GM06990 (cell line): Measurements from ENCODE around the gene EIF4B.
A peak's percentile ranks its signal among the peaks of the same experiment; 100 is the strongest.

ENCODE experiments used
- DNase-seq: peaks from one replicate; pipeline ENCODE4 v3.0.0-alpha.2; 2011; ENCODE audit not compliant: insufficient read length; ENCODE audit errors: extremely low read depth
- H3K27me3 ChIP-seq: replicated peaks from 2 replicates; pipeline ENCODE4 v1.6.0; 2011; ENCODE audit warnings: low read length; ENCODE audit not compliant: control insufficient read depth, insufficient read depth
- H3K36me3 ChIP-seq: 2 replicates; pipeline ENCODE4 v1.5.1; 2011; ENCODE audit warnings: low read length; ENCODE audit not compliant: control insufficient read depth, insufficient read depth
- H3K4me3 ChIP-seq: replicated peaks from 2 replicates; pipeline ENCODE4 v1.5.1; 2011; ENCODE audit warnings: low read depth, mild to moderate bottlenecking, control low read depth, low read length
- TF ChIP-seq, protein P1 (sequence below): IDR thresholded peaks from 2 replicates; pipeline ENCODE4 v1.5.1; 2011; ENCODE audit warnings: low read length, control low read depth, mild to moderate bottlenecking, inconsistent platforms; ENCODE audit not compliant: insufficient read depth, poor library complexity, severe bottlenecking

Gene EIF4B, protein sequence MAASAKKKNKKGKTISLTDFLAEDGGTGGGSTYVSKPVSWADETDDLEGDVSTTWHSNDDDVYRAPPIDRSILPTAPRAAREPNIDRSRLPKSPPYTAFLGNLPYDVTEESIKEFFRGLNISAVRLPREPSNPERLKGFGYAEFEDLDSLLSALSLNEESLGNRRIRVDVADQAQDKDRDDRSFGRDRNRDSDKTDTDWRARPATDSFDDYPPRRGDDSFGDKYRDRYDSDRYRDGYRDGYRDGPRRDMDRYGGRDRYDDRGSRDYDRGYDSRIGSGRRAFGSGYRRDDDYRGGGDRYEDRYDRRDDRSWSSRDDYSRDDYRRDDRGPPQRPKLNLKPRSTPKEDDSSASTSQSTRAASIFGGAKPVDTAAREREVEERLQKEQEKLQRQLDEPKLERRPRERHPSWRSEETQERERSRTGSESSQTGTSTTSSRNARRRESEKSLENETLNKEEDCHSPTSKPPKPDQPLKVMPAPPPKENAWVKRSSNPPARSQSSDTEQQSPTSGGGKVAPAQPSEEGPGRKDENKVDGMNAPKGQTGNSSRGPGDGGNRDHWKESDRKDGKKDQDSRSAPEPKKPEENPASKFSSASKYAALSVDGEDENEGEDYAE

DNA sequence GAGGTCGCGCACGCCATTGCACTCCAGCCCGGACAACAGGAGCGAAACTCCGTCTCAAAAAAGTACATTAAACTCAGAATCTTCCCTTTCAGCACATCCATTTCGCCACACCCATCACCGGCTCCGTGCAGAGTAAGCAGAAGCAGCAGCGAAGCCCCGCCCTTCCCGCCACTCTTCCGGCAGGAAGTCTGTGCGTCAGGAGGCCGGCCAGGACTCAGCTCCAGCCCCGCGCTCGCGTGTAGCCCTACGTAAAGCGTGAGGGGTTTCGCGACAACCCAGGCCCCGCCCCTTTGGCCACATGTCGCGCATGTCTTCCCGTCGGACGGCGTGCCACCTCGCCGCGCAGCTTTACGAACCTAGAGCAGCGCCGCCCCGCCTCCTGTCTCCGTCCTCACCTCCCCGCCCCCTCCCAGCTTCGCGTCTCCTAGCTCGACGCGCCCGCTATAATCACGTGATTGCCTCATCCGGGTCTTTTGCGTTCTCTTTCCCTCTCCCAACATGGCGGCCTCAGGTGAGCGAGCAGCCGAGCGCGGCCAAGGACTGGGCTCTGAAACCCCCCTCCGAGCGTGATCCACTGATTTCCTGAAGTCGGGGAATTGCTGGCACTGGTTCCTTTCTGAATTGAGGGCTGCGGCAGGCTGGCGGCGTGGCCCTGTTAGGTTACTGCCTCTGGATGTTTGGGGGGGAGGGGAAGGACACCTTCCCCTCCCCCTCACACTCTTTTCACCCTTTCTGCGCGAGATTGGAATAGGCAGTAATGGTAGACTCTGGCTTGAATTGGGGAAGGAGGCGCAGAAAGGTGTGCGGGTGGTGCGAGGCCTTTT lies at the start of gene EIF4B:
Gene EIF4B, plus strand, starts transcription at position 471 of the 824 bp plus-strand sequence. Its CDS starts 28 bp downstream, at position 499.
- peak; percentile 100 for DNase-seq
- Histone ChIP-seq H3K27me3 (no peaks in the 10 kb centered on the region), H3K36me3 (no peaks in the 10 kb centered on the region), H3K4me3 (peak within 1 kb of the TSS; percentile 100)
- TF ChIP-seq, protein P1, sequence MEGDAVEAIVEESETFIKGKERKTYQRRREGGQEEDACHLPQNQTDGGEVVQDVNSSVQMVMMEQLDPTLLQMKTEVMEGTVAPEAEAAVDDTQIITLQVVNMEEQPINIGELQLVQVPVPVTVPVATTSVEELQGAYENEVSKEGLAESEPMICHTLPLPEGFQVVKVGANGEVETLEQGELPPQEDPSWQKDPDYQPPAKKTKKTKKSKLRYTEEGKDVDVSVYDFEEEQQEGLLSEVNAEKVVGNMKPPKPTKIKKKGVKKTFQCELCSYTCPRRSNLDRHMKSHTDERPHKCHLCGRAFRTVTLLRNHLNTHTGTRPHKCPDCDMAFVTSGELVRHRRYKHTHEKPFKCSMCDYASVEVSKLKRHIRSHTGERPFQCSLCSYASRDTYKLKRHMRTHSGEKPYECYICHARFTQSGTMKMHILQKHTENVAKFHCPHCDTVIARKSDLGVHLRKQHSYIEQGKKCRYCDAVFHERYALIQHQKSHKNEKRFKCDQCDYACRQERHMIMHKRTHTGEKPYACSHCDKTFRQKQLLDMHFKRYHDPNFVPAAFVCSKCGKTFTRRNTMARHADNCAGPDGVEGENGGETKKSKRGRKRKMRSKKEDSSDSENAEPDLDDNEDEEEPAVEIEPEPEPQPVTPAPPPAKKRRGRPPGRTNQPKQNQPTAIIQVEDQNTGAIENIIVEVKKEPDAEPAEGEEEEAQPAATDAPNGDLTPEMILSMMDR: no peak

DNA sequence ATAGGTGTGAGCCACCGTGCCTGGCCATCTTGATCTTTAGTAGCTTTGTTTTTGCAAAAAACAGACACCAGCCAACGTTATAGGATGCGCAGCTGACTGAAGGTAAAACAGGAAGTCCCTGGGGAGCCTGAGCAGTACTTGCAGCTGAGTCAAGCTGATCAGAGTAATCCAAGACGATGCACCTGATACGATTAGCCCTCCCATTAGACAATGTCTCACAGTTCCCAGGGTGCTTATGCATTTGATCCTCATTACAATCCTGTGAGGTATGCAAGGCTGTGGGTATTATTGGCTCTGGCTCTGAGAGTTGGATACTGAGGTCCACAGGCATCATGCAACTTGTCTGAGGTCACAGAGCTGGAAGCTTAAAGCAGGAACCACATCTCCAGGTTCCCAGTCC lies 49.3 kb upstream of the EIF4B start:
- no peak overlapping the region for H3K4me3 ChIP-seq
- no peaks in the 10 kb centered on the region for H3K36me3 ChIP-seq
- no peak for DNase-seq
- TF ChIP-seq, protein P1: no peak
- no peaks in the 10 kb centered on the region for H3K27me3 ChIP-seq

DNA sequence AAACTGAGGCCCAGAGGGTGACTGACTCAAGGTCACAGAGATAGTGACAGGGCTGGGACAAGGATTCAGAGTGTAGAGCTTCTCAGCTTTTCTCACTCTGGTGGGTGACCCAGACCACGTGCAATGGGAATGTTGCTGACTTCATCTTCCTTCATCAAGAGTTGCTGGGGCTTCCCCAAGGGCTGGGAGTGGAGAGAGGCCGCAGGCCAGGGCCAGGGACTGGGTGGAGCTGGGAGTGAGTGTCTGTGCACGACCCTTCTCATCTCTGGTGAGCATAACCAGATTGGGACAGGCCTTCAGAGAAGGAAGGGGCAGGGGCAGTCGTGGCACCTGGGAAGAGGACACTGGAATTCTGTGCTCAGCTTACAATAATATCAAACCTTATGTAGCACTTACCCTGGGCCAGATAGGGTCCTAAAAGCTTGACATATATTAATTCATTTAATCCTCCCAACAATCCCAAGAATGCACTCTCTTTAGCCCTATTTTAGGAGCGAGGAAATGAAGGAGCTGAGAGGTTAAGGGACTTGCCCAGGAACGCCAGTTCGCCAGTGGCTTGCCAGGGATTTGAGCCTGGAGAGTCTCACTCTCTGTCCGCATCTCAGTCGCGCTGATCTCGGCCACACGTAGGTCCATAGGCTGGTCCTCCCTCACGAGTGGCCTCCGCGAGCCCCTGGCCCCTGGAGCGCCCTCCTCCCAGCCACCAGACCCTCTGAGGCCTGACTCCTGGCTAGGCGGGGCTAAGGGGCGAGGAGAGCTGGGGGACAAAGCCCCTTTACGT lies 41.5 kb upstream of the EIF4B start:
- no peaks in the 10 kb centered on the region for H3K36me3 ChIP-seq
- no peak overlapping the region for H3K4me3 ChIP-seq
- TF ChIP-seq, protein P1: no peak
- no peak for DNase-seq
- H3K27me3 ChIP-seq: peaks cover 2% of the 10 kb centered on the region

DNA sequence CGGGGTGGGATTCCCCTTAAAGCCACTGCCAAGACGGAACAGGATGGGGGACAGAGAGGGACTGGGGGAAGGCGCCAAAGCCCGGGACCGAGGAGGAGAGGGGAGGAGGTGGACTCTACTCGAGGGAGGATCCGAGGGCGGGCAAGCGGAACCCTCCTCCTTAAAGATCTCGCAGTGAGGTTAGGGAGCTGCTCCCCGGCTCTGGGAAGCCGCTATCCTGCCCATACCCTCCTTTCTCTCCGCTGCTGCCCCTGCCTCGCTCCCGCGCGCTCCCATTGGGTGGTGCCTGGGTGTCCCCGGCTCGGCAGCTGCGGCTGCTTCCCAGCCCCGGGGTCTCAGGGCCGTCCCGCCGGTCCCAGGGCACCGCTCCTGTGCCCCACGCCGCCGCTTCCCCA lies 40.9 kb upstream of the EIF4B start:
- H3K27me3 ChIP-seq: peaks cover 2% of the 10 kb centered on the region
- DNase-seq: no peak
- no peaks in the 10 kb centered on the region for H3K36me3 ChIP-seq
- TF ChIP-seq, protein P1: no peak
- no peak overlapping the region for H3K4me3 ChIP-seq

DNA sequence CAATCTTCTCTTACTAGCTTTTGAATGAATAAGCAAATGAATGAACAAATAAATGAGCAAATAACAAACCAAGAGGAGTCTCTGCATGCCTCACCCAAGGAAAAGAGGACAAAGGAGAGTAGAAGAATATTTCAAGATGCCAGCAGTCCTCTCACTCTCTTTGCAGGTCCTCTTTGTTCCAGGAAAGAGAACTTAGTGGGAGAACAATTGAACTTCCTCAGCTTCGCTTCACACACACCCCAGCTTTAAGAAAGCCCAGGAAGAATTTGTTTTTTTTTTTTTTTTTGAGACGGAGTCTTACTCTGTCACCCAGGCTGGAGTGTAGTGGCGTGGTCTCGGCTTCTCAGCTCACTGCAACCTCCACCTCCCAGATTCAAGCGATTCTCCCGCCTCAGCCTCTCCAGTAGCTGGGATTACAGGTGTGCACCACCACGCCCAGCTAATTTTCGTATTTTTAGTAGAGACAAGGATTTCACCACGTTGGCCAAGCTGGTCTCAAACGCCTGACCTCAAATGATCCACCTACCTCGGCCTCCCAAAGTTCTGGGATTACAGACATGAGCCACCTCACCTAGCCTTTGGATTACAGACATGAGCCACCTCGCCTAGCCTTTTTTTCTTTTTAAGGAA lies 37.0 kb upstream of the EIF4B start:
- Histone ChIP-seq H3K36me3 (no peaks in the 10 kb centered on the region), H3K4me3 (no peak overlapping the region), H3K27me3 (peaks cover 2% of the 10 kb centered on the region)
- TF ChIP-seq, protein P1: no peak
- DNase-seq: no peak
